ENCODE results near the gene ALG14.
"Not testable (repeated sequence)": the region's sequence is repeated elsewhere in the genome, so short reads cannot be mapped to it uniquely, and the experiment has no call there.

ALG14 gene

DNA sequence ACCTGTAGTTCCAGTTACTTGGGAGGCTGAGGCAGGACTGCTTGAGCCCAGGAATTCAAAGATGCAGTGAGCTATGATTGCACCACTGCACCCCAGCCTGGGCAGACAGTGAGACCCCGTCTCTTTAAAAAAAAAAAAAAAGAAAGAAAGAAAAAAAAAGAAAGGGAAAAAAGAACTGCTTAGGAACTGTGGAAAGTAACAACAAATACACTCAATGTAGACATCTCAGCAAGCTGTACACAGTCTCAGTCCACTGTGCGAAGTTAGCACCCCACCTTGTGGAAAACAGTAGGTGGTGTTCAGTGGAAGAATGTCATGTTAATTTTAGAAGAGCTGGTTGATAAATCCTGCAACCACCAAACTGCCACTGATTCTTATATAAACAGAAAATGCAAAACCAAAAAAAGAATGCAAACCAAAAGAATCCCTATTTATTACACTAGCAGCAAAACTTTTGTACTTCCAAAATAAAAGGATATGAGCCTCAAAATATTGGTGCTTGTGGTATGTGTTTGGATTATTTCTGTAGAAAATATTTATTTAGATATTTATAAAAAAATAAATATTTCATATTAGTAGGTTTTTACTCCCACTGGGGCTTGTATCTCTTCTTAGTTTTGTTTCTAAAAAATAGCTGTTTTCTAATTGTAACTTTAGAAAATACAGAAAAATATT, 31.1 kb downstream of the ALG14 start:
- peak; percentile 14 for DNase-seq

DNA sequence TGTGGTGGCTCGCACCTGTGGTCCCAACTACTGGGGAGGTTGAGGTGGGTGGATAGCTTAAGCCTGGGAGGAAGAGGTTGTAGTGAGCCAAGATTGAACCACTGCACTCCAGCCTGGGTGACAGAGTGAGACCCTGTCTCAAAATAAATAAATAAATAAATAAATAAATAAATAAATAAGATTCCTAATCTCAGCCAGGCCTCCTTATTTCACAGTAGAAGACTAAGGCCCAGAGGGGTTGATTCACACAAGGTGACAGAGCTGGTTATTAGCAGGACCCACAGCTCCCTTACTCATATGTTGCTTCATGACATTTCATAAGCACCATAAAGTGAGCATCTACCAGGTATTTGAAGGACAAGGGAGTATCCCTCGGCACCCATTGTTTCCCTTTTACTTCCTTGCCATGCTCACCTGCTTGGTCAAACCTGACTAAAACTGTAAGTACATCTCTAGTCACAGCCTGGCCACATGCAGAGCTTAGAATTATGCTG, 32.7 kb downstream of the ALG14 start:
- DNase-seq = no peak

DNA sequence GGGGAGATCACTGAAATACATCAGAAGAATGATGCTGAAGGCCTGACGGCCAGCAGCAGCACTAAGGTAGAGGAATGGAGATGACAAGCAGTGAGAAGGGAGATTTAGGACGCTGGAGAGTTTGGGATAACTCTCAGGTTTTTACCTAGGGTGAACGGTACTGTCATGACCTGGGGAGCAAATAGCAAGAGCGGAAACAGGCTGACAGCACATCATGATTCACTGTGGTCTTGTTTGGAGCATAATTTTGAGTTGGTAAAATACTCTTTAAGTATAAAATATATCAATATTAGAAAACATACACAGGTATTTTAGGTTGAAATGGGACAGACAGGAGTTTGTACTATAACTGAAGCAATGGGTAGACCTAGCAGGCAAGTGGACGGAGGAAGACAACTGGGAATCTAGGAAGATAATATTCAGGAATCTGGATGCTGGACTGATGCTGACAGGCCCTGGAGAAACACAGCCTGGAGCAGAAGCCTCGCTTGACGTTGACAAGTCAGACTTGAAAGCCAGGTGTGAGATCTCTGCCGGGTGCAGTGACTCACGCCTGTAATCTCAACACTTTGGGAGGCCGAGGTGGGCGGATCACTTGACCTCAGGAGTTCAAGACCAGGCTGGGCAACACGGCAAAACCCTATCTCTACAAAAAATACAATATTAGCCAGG, 33.3 kb downstream of the ALG14 start:
- no peak for DNase-seq

DNA sequence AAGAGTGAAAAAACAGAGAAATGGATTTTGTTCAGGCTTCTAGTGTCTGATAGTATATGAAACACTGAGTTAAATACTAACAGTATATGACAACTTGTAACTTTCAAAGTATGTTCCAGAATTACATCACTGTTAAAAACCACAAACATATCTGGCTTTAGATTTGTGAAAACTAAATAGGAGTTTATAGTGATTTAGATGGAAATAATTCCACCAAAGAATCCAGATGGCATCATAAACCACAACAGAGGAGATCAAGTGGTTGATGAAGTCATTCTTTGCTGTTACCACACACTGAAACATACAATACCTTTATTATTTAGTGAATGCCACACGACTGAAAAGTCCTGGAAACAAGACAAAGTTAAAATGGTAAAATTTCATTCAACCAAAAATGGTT, 37.2 kb downstream of the ALG14 start:
- DNase-seq = no peak

- DNase-seq = no peak
These were observed 38.2 kb downstream of the ALG14 start for GRCh38 chr1:95034506-95034905.

DNA sequence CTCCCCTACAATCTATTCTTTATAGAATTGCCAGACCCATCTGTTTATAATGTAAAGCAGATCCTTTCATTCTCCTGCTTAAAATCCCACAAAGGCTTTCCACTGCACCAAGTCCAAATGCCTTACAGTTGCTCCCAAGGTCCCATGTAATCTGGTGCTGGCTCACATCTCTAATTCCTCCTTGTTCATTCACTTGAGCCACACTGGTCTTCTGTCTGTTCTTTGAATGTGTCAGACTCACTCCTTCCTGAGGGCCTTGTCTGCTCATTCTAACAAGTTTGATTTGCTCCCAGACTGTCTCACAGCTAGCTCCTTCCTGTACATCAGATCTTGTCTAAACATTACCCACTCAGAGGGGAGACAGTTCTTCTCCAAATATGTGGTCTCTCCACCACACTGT, 38.9 kb downstream of the ALG14 start:
- no peak for DNase-seq

DNA sequence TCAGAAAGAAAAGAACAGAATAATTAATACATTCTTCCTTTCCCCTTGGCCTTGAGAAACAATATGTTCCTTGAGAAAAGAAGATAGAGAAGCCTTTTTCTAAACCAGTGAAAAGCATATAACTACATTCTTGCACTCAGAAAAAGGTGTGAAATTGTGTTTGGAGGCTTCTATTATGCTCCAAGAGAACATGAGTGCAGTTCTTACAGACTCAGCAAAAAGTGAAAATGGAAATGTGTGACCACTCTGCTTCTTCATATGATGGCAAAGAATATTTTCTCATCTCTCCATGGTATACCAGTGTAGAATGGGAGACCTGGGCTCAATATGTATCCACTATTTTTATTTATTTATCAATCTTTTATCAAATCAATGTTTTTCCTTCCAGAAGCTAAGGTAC, 43.2 kb downstream of the ALG14 start:
- DNase-seq = no peak

DNA sequence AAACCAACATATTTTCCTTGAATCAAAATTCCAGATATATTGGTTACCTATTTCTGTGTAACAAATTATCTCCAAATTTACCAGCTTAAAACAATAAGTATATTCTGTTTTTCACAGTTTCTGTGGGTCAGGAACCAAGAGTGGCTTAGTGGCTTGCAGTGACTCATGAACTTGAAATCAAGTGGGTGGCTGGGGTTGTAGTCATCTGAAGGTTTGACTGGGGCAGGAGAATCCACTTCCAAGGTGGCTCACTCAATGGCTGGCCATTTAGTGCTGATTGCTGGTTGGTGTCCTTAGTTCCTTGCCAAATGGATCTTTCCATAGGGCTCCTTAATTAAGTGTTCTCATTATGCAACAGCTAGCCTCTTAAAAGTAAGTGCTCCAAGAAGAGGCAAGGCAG, 43.8 kb downstream of the ALG14 start:
- no peak for DNase-seq

DNA sequence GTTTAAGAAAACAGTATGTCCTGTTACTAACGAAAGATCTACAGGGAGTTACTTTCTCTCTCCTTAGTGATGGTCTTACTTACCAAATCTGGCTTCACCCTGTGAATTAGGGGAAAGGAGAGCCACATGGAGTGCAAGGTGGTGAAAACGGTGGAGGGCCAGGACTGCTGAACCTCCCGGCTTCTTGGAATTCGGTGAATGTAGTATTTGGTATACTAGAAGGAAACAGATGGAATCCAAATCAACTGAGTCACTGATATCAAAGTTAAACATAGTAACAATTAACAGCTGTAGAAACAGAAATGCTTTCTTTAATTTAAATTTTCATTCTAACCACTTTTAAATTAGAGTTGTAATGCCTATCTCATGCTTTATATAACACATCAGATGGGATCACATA, 45.7 kb downstream of the ALG14 start:
- no peak for DNase-seq

- no peak for DNase-seq
These were observed 49.2 kb downstream of the ALG14 start for GRCh38 chr1:95023399-95024043.

DNA sequence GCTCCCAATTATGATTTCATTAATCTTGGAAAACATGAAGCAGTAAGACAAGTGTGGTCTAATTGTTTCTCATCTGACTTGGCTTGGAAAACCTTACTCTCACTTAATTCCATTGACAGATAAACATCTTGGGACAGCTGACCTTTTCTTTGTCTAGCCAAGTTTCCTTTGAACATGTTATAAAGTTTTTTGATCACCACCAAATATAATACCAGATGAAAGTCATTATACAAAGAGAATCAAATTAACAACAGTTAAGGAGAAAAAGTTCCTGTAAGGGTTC, 50.2 kb downstream of the ALG14 start:
- no peak for DNase-seq

DNA sequence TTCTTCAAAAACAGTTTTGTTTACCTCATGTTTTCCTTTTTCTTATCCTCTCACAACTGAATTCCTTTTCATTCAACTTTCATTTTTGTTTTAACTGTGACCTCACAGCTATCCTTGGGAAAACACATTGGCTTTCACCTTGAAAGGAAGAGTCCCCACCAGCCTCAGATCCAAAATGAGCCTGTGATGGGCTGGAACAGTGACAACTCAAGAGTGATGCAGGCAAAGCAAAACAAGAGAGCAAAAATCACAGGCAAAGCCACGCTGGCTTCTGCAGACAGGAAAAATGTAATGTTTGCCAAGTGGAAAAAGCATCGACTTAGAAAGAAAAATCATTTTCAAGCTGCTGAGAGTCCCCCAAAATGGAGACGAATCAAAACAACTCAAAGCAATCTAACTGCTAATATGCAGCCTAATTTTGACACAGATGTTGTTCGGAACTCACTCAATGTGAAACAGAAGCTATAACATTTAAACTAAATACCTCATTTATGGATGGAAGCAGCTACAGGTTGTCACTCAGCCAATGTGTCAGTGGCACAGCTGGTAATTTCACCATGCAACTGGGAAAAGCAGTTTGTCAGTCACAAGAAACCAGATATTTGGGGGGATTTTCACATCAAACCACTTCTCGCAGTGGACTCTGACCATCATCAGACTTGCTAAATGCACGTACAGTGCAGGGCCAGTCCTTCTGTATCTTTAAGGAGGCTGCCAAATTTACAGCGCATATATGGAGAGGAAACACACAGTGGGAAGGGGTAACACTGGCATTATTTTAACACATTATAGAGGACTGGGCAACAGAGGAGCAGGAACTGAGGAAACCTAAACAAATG, 50.7 kb downstream of the ALG14 start:
- DNase-seq = no peak

DNA sequence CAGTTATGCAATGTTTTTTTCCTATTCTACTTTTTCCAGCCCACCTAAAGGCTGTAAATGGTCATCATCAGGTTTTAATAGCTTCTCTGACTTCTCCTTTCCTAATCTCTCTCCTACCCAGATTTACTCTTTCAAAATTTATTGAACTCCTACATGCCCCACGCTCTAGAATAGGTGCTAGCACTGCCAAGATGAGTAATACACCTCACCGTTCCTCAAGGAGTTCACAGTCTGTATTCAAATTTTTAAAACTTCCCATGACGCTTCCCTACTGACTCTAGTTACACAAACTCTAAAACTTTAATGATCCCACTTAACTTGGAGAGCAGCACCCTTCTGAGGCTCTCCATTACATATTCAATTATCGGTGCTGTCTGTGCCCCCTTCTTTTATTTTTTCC, 51.6 kb downstream of the ALG14 start:
- no peak for DNase-seq

DNA sequence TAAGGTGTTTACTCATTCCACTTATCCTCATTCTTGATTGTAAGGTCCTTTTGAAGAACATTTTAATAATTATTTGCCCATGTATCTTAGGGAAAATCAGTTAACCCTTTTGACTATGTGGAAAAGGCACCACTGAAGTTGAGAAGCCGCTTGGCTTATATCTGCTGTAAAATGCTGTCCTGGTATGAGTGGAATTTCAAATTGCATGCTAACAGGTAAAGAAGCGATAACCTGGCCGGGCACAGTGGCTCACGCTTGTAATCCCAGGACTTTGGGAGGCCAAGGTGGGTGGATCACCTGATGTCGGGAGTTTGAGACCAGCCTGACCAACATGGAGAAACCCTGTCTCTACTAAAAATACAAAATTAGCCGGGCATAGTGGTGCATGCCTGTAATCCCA, 53.3 kb downstream of the ALG14 start:
- not testable (repeated sequence) for DNase-seq

DNA sequence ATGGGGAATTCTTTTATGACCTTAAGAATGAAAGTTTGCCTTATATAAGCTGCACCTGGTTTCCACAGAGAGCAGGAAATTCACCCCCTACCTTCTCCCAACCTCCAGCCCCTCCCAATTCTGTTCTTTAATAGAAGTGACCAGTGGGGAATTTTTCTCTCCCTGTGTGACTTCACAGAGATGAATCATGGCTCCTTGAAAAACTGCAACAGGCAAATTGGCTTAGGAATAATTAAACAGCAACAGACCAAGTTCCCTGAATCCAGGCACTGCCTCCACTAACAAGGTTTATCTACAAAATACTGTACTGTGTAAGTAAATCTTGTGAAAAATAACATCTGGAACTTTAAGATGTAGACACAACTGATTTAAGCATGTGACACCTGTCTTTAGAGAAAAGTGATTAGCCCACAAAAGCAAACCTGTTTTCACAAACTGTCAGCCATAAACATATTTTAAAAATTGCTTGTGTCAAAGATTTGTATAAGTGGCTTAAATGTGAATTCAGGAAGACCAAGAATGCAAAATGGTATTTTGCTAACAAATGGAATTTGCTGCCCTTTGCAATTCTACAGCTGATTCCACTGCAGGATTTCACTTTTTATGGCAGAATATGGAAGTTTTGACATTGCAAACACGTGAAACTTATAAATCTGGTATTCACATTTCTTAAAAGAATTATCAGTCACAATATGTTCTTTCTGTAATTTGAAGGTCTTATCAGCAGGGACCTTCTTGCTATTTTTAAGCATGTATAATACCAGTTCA, 54.0 kb downstream of the ALG14 start:
- DNase-seq = no peak

DNA sequence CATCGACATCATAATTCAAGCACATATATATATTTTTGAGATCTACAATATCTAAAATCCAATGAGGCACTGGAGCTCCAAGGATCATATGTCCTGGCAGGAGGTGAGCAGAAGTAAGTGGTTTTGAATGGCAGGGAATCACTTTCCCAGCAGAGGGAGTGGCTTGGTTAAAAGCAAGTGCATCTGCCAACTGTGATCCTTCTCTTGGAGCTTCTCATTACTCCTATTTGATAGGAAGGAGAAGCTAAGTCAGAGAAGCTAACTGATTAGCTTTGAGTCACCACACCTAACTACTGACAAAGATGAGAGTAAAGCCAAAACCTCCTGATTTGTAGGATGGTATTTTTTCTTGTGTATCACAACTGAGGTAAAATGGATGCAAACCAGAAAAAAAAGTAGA, 55.0 kb downstream of the ALG14 start:
- DNase-seq = peak; percentile 30

GRCh38 chr1:95015076-95015475, 57.7 kb downstream of the ALG14 start:
- DNase-seq = no peak

GRCh38 chr1:95013950-95014574, 58.7 kb downstream of the ALG14 start:
- DNase-seq = no peak

DNA sequence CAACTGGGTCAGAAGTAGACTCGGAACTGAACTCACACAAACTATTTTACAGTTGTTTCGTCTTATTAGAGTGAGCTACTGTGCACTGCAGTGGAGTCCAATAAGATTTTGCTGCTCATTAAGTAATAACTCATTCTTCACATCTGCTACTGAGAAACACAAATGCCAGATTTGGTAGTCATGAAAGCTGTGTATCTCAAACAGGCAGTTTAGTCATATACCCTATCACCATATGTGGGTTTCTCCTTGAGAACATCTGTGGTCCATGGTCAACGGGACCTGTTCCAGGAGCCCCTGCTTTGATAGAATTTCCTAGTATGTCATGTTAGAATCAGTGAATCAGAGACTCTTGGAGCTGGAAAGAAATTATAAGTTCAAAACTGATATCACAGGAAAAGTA, 60.4 kb downstream of the ALG14 start:
- no peak for DNase-seq

DNA sequence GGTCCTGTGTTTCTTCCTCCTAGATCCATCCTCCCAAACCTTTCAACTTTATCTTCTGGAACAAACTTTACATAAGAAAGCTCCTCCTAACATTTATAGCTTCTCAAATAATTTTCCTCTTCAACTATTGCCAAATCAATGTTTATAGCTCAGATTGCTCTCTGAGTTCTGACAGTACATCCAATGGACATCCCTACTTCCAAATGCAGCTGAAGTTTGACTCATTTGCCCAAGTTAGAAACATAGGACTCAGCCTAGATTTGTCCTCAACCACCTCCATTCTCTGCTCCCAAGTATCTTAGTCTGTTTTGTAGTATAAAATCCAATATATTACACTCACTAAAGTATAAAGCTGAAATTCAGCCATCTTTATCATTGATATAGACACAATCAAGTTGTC, 62.6 kb downstream of the ALG14 start:
- no peak for DNase-seq

- no peak for DNase-seq
These were observed 65.1 kb downstream of the ALG14 start for GRCh38 chr1:95007687-95008086.

GRCh38 chr1:95006681-95007080, 66.1 kb downstream of the ALG14 start:
- DNase-seq = no peak
